Measurements from ENCODE around the gene FKTN. TPM values are rescaled to one million over a fixed set of nuclear protein-coding genes. Genes with fewer than 3 reads are reported as not detected.

FKTN gene
- total and polyA plus RNA-seq, 9 of the 15 experiments (the other 6 are each of a cell fraction or from before 2014, with no cell fraction given), result 5.4 to 16.3 (median 10.4) TPM

DNA sequence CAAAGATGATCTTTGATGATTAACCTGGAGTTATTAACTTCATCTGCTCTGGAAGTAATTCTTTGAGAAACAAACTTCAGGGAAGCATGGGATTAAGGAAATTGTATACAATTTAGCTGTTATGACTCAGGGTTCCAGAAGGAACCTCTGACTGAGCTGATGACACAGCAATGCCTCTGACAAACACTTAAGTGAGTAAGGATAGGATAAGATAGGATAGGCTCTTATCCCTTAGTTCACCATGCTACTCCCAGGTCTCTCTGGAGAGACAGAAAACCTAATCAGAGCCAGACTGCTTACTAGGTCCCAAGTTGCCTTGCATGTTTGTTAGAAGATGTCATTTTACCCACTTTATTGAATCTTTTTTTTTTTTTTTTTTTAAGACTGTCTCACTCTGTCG is 123.8 kb downstream of the FKTN start (continued):
- TF ChIP-seq, protein P1, sequence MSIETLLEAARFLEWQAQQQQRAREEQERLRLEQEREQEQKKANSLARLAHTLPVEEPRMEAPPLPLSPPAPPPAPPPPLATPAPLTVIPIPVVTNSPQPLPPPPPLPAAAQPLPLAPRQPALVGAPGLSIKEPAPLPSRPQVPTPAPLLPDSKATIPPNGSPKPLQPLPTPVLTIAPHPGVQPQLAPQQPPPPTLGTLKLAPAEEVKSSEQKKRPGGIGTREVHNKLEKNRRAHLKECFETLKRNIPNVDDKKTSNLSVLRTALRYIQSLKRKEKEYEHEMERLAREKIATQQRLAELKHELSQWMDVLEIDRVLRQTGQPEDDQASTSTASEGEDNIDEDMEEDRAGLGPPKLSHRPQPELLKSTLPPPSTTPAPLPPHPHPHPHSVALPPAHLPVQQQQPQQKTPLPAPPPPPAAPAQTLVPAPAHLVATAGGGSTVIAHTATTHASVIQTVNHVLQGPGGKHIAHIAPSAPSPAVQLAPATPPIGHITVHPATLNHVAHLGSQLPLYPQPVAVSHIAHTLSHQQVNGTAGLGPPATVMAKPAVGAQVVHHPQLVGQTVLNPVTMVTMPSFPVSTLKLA (conservative IDR thresholded peaks at IDR 0.05), result peak in 1 of 2 experiments; percentile 32; a peak in 1 of 4 replicates
- TF ChIP-seq, protein P2, sequence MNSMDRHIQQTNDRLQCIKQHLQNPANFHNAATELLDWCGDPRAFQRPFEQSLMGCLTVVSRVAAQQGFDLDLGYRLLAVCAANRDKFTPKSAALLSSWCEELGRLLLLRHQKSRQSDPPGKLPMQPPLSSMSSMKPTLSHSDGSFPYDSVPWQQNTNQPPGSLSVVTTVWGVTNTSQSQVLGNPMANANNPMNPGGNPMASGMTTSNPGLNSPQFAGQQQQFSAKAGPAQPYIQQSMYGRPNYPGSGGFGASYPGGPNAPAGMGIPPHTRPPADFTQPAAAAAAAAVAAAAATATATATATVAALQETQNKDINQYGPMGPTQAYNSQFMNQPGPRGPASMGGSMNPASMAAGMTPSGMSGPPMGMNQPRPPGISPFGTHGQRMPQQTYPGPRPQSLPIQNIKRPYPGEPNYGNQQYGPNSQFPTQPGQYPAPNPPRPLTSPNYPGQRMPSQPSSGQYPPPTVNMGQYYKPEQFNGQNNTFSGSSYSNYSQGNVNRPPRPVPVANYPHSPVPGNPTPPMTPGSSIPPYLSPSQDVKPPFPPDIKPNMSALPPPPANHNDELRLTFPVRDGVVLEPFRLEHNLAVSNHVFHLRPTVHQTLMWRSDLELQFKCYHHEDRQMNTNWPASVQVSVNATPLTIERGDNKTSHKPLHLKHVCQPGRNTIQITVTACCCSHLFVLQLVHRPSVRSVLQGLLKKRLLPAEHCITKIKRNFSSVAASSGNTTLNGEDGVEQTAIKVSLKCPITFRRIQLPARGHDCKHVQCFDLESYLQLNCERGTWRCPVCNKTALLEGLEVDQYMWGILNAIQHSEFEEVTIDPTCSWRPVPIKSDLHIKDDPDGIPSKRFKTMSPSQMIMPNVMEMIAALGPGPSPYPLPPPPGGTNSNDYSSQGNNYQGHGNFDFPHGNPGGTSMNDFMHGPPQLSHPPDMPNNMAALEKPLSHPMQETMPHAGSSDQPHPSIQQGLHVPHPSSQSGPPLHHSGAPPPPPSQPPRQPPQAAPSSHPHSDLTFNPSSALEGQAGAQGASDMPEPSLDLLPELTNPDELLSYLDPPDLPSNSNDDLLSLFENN (IDR thresholded peaks at IDR 0.05; ENCODE audit: low read depth in 2 of 2, low read length in 2 of 2), result 0 out of 4 replicates have a peak, but pooled peaks of 1 of the 2 experiments have one; percentile 53
- TF ChIP-seq ZNF507 (tag; conservative IDR thresholded peaks at IDR 0.05), result no peak
- TF ChIP-seq, protein P3, sequence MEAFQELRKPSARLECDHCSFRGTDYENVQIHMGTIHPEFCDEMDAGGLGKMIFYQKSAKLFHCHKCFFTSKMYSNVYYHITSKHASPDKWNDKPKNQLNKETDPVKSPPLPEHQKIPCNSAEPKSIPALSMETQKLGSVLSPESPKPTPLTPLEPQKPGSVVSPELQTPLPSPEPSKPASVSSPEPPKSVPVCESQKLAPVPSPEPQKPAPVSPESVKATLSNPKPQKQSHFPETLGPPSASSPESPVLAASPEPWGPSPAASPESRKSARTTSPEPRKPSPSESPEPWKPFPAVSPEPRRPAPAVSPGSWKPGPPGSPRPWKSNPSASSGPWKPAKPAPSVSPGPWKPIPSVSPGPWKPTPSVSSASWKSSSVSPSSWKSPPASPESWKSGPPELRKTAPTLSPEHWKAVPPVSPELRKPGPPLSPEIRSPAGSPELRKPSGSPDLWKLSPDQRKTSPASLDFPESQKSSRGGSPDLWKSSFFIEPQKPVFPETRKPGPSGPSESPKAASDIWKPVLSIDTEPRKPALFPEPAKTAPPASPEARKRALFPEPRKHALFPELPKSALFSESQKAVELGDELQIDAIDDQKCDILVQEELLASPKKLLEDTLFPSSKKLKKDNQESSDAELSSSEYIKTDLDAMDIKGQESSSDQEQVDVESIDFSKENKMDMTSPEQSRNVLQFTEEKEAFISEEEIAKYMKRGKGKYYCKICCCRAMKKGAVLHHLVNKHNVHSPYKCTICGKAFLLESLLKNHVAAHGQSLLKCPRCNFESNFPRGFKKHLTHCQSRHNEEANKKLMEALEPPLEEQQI (IDR thresholded peaks at IDR 0.05), result peak; percentile 52; the same call in 1 of the 2 replicates
- TF ChIP-seq ZNF785 (CRISPR knock-in tag; IDR thresholded peaks at IDR 0.05), result no peak
- peak; percentile 80 for TF ChIP-seq TAL1 (IDR thresholded peaks at IDR 0.05)
- TF ChIP-seq, protein P4, sequence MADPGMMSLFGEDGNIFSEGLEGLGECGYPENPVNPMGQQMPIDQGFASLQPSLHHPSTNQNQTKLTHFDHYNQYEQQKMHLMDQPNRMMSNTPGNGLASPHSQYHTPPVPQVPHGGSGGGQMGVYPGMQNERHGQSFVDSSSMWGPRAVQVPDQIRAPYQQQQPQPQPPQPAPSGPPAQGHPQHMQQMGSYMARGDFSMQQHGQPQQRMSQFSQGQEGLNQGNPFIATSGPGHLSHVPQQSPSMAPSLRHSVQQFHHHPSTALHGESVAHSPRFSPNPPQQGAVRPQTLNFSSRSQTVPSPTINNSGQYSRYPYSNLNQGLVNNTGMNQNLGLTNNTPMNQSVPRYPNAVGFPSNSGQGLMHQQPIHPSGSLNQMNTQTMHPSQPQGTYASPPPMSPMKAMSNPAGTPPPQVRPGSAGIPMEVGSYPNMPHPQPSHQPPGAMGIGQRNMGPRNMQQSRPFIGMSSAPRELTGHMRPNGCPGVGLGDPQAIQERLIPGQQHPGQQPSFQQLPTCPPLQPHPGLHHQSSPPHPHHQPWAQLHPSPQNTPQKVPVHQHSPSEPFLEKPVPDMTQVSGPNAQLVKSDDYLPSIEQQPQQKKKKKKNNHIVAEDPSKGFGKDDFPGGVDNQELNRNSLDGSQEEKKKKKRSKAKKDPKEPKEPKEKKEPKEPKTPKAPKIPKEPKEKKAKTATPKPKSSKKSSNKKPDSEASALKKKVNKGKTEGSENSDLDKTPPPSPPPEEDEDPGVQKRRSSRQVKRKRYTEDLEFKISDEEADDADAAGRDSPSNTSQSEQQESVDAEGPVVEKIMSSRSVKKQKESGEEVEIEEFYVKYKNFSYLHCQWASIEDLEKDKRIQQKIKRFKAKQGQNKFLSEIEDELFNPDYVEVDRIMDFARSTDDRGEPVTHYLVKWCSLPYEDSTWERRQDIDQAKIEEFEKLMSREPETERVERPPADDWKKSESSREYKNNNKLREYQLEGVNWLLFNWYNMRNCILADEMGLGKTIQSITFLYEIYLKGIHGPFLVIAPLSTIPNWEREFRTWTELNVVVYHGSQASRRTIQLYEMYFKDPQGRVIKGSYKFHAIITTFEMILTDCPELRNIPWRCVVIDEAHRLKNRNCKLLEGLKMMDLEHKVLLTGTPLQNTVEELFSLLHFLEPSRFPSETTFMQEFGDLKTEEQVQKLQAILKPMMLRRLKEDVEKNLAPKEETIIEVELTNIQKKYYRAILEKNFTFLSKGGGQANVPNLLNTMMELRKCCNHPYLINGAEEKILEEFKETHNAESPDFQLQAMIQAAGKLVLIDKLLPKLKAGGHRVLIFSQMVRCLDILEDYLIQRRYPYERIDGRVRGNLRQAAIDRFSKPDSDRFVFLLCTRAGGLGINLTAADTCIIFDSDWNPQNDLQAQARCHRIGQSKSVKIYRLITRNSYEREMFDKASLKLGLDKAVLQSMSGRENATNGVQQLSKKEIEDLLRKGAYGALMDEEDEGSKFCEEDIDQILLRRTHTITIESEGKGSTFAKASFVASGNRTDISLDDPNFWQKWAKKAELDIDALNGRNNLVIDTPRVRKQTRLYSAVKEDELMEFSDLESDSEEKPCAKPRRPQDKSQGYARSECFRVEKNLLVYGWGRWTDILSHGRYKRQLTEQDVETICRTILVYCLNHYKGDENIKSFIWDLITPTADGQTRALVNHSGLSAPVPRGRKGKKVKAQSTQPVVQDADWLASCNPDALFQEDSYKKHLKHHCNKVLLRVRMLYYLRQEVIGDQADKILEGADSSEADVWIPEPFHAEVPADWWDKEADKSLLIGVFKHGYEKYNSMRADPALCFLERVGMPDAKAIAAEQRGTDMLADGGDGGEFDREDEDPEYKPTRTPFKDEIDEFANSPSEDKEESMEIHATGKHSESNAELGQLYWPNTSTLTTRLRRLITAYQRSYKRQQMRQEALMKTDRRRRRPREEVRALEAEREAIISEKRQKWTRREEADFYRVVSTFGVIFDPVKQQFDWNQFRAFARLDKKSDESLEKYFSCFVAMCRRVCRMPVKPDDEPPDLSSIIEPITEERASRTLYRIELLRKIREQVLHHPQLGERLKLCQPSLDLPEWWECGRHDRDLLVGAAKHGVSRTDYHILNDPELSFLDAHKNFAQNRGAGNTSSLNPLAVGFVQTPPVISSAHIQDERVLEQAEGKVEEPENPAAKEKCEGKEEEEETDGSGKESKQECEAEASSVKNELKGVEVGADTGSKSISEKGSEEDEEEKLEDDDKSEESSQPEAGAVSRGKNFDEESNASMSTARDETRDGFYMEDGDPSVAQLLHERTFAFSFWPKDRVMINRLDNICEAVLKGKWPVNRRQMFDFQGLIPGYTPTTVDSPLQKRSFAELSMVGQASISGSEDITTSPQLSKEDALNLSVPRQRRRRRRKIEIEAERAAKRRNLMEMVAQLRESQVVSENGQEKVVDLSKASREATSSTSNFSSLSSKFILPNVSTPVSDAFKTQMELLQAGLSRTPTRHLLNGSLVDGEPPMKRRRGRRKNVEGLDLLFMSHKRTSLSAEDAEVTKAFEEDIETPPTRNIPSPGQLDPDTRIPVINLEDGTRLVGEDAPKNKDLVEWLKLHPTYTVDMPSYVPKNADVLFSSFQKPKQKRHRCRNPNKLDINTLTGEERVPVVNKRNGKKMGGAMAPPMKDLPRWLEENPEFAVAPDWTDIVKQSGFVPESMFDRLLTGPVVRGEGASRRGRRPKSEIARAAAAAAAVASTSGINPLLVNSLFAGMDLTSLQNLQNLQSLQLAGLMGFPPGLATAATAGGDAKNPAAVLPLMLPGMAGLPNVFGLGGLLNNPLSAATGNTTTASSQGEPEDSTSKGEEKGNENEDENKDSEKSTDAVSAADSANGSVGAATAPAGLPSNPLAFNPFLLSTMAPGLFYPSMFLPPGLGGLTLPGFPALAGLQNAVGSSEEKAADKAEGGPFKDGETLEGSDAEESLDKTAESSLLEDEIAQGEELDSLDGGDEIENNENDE (IDR thresholded peaks at IDR 0.05; ENCODE audit: low read depth, low read length), result no peak
- TF ChIP-seq SMAD4 (CRISPR knock-in tag; conservative IDR thresholded peaks at IDR 0.05), result 0 out of 2 replicates have a peak, but pooled peaks have one; percentile 51
